HG03135 (cell line): ENCODE measurements around the gene LYZL1.
"Not testable (repeated sequence)": the region's sequence is repeated elsewhere in the genome, so short reads cannot be mapped to it uniquely, and the experiment has no call there.

ENCODE experiments used
- ATAC-seq: cut with Tn5 transposase; IDR thresholded peaks from one replicate; pipeline ENCODE4 v1.9.1; 2021; ENCODE audit warnings: mild to moderate bottlenecking, moderate library complexity; ENCODE audit not compliant: unreplicated experiment

The LYZL1 gene

DNA sequence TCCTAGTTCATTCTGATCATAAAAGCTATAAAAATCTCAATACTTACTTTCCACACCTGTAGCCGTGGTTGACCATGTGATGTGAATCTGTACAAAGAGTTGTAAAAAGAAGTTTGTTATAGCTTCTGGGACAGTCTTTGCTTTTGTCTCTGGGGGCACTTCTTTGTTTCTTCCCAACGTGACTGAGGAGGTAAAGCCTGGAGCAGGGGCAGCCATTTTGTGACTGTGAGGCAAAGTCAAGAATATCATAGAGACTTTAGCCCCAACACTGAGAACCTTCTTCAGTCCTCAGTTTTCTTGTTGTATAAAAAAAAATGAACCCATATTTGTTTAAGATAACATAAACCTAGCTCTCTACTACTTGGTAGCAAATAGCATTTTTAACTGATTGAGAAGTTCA, 29.4 kb upstream of the LYZL1 start:
- ATAC-seq = no peak

DNA sequence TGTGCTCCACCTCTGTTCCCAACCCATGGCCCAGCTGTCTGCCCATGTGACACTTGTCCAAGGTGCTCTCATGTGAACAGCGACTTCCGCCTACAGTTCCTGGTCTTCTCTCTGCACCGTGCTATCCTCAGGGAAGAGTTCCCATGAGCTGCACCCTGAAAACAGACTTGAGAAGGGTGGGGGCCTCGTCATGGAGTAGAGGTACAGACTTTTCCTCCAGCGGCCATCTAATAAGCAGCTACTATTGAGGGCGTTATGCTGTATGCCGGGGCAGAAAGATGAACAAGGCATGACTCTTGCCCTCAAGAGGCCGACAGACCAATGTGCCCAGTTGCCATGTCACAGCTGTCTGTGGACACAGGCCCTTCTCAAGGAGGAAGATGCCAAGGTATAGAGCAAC, 25.4 kb upstream of the LYZL1 start:
- ATAC-seq = no peak

DNA sequence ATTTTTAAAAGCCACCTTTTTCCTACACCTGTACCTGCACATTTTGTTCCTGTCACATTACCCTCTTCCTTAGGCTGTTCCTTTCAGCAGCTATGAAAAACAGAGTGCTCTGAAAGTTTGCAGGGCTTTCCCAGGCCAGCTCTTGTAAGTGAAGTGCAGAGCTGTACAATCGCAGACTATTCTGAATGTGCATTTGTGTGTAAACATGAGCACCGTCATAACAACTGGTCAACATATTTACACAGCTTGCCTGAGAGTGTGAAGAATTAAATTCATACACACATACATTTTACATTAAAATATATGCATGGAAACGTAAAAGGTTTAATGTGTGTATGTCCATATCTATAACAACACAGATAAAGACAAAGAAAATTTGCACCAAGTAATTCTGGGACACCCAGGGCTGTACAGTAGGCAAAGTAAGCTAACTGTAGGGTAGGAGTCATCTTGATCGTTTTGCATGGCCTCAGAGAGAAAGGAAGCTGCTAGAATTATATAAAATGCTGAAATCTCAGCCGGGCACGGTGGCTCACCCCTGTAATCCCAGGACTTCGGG, 23.6 kb upstream of the LYZL1 start:
- no peak for ATAC-seq

DNA sequence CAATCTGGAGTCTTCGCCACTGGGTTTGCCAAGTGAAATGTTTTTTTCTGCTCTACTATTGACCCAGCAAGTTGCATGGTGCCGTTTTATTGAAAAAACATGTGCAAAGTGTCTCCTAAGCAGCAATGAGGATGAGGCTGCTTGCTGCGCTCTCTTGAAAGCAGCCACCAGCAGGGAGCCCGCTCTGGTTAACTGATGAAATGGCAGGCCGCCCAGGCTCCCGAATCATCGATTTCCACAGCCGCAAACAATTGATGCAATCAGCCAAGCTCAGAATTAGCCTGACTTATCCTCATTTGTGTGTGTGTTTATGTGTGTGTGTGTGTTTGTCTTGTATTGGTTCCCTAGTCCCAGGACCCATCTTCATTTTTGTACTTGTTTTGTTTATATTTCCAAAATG, 22.2 kb upstream of the LYZL1 start:
- ATAC-seq = no peak

DNA sequence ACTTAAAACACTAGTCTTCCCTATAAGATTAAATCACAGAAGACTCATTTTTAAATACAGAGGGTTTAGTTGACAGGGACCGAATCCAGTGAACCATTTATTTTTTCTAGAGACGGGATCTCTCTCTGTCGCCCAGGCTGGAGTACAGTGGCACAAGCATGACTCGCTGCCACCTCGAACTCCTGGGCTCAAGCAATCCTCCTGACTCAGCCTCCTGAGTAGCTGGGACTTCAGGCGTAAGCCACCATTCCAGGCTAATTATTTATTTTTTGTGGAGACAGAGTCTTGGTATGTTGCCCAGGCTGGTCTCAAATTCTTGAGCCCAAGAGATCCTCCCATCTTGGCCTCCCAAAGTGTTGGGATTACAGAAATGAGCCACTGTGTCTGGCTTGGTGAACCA, 20.9 kb upstream of the LYZL1 start:
- no peak for ATAC-seq

DNA sequence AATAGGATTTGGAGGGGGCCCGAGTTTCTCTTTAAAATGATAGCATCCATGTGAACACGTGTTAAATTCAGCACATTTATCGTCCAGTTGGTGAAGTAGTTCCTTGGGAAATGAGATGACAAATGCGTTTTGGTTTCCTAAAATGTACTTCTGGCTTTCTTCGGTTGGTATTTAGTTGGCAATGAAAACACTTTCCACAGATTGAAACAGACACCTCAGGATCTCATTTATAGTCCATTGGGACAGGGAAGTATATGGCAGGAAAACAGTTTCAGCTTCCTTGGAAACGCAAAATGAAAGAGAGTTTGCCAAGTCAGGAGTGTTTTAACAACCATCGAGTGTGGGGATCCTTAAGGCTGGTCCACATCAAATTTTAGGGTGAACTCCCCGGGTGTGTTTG, 19.4 kb upstream of the LYZL1 start:
- no peak for ATAC-seq

DNA sequence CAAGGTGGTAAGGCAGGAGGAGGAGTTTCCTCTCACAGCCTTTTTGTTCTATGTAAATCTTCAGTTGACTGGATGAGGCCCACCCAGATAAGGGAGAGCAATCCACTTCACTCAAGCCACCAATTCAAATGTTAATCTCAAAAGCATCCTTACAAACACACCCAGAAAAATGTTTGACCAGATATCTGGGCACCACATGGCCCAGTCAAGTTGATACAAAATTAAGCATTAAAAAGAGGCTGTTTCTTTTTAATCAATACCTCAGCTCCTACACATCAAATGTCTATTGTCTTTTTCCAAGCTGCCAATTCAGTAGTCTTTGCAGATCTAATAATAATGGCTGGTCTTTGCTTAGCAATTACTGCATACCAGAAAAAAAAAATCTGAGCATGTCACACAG, 18.0 kb upstream of the LYZL1 start:
- no peak for ATAC-seq

DNA sequence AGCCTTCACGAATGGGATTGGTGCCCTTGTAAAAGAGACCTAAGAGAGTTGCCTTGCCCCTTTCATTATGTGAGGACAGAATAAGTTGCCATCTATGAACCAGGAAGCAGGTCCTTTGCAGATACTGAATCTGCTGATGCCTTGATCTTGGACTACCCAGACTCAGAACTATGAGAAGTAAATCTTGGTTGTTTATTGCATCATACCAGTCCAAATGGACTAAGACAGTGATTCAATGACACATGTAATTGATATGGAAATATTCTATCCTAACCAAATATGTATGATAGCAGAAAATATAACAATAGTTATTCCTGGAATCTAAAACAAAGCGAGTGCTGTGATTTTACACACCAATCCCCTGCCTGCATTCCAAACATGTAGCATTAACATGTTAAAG, 17.0 kb upstream of the LYZL1 start:
- no peak for ATAC-seq

DNA sequence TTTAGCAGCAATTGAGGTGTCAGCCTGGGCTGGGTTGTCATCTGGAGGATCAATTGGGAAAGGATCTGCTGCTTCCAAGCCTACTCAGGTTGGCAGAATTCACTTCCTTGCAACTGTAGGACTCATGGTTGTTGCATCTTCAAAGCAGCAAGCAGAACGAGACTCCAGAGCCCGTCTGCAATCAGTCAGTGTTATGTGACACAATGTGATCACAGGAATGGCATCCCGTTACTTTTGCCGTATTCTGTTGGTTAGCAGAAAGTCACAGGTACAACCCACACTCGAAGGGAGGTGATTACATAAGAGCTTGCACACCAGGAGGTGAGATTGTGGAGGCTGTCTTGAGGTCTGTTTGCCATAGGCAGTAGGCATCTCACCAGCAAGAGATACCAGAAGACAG, 15.4 kb upstream of the LYZL1 start:
- ATAC-seq = no peak

DNA sequence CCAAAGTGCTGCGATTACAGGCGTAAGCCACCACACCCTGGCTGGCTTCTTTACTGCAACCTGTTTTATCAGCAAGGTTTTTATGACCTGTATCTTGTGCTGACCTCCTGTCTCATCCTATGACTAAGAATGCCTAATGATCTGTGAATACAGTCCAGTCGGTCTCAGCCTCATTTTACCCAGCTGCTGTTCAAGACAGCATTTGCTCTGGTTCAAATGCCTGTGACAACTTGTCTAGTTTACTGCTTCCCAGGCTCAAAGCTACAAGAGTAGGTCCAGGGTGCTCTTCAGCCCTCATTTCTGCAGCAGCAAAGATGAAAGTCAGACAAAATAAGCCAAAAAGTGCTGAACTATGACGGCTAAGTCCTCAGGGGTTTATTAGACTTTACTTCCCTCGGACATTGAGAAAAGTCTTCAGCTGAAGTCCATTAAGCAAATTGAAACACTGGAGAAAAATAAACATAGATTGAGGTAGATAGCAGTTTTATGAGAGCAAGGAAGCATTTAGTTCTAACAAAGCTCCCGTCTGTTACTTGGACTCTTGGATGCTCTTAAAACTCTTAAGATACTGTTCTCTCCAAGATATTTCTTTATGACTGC, 12.5 kb upstream of the LYZL1 start:
- no peak for ATAC-seq

DNA sequence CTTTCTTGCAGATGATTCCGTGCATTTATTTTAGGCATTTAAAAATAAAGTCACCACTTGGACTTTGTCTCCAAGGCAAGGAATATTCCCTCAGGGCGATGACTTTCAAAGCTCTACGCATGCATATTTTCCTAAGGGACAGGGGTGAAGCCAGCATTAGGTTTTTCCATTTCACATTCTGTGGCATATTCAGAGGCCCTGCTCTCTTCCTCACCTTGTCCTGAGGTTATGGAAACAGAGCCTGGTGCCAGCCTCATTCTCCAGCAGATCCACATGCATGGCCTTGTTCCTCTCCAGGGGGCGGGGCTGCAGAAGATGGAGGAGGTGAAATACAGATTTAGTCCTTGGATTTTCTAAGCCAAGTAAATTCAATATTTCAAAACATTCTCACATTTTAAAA, 11.6 kb upstream of the LYZL1 start:
- no peak for ATAC-seq

DNA sequence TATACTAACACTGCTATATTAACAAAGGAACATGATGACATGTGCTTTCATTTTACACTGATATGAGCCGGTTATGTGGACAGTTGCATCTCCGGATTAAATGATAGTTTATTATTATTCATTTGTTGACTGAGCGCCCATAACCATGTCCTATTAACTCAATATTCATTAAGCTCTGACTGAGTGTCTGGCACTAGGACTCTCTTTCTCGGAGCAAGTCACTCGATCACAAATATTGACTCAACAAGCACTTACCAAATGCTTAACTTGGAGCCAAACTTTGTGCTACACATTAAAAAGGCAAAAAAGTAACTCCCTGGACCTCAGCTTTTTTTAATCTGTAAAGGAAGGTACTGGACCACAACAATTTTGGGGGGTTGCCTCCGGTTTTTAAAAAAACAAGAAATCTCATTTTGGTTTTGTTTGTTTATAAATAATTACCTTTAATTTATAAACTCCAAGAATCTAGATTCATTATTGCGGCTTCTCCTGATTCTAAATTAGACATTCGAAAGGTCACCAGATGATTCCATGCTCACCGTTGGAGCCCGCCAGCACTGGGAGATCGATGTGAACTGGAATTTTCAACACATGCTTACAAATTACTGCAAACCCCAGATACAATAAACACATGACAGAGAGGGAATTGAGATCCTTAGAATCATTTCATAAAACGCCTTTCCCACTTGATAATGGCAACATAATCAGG, 8.9 kb upstream of the LYZL1 start:
- no peak for ATAC-seq

DNA sequence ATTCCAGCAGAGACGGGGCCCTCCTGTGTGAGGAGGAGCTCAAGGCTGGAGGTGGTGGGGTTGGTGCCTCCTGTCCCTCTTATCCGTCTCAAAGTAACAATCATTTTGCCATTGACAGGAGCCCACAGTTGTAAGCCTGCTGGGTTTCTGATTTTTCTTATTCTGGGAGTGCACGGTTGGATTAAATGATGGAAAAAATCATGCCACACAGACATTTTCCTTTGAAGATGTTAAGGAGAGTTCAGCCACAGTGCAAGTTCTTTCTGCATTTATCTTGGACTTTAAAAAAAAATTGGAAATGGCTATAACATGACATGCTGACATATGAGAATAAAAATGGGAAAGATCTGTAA, 8.4 kb upstream of the LYZL1 start:
- no peak for ATAC-seq

DNA sequence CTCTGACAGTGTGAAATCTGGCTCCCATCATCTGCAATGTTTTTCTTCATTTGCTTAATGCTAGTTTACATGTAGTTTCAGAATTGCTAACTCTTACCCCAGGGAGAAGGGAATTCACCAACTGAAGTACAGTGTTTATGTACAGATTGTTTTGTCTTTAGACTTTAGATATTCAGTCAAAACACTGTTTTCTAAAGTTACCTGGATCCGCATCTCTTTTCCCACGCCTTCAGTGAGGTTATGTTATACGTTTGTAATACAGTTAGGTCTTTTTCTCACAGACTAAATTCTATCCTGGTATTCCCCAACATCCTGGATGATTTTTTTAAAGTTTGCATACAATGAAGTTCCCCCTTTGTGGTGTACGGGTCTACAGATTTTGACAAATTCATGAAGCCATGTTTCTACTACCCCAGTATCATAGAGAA, 3.2 kb upstream of the LYZL1 start:
- ATAC-seq = peak; percentile 85

DNA sequence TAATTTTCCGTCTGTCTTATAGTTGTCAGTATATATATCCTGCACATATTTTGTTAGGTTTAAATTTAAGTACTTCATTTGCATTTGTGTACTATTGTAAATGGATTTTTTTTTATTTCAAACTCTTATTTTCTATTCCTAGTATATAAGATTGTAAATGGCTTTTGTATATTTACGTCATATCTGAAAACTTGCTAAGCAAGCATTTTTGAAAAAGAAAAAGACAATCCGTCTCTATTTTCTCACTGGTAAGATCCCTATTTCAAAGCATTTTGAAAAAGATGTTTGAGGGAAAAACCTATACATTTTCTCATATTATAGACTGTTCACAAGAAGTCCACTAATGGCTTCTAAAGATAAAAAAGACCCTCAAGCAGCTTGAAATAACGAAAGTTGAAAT, 1.2 kb upstream of the LYZL1 start:
- no peak for ATAC-seq

DNA sequence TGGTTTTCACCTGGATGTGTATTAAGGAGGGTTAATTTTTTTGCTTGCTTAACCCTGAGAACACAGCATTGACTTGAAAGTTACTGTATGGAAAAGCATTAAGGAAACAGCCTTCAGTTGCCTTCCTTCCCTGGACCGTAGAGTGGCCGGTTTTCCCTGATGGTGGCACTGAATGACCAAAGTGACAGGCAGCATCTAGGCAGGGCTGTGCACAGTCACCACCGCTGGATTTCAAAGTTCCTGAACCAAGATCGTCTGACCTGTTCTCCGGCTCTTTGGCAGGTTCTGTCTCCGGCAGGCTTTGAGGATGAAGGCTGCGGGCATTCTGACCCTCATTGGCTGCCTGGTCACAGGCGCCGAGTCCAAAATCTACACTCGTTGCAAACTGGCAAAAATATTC, 2.7 kb downstream of the LYZL1 start:
- ATAC-seq = not testable (repeated sequence)

DNA sequence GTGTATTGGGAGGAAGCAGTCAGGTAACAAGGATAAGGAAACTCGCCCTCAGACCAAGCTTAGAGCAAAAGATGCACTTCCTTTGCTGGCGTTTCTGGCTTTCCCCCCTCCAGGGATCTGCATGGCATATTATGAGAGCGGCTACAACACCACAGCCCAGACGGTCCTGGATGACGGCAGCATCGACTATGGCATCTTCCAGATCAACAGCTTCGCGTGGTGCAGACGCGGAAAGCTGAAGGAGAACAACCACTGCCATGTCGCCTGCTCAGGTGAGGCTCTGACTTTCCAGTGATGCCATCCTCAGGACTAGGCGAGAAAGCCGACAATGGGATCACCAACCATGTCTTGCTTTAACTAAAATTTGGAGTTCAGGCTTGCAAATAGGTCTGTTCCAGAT, 3.5 kb downstream of the LYZL1 start:
- not testable (repeated sequence) for ATAC-seq

DNA sequence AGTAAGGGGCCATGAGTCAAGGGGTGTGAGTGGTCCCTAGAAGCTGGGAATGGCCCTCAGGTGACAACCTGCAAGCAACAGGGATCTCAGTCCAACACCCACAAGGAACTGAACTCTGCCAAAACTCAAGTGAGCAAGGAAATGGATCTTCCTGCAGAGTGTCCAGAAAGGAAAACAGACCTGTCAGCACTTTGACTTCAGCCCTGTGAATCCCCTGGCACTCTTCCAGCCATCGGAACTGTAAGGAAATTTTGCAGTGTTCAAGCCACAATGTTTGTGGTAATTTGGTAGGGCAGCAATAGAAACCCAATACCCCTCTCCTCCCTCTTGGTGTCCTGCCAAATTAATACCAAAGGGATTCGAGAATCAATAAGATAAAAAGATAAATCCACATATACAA, 6.9 kb downstream of the LYZL1 start:
- ATAC-seq = no peak

DNA sequence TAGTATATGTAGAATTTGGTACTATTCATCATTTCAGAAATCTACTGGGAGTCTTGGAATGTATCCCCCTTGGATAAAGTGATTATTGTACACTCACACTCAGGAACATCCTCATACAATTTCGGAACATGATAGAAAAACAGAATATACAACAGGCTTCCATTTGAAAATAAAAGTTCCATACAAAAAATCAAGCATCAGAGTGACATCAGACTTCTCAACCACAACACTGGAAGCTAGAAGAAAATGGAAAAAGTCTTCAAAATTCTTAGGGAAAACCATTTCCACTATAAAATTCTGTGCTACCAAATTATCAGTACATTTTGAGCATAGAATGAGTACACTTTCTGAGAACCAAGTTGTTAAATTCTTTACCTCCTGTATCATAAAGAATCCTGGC, 8.8 kb downstream of the LYZL1 start:
- ATAC-seq = no peak

DNA sequence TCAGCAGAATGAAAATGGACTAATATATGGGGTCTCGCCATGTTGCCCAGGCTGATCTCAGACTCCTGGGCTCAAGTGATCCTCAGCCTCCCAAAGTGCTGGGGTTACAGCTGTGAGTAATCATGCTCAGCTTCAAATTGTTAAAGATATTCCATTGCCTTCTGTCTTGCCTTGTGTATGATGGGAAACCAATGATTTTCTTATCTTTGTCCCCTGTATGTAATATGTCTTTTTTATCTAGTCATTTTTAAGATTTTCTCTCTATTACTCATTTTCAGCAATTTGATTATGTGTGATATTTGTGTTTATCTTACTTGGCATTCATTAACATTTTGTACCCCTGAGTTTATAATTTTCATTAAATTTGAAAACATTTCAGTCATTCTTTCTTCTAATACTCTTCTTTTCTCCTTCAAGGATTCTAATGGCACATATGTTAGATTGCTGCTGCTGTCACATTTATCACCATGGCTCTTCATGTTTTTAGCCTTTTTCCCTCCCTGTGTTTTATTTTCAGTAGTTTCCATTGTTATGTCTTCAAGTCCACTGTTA, 12.6 kb downstream of the LYZL1 start:
- ATAC-seq = no peak

DNA sequence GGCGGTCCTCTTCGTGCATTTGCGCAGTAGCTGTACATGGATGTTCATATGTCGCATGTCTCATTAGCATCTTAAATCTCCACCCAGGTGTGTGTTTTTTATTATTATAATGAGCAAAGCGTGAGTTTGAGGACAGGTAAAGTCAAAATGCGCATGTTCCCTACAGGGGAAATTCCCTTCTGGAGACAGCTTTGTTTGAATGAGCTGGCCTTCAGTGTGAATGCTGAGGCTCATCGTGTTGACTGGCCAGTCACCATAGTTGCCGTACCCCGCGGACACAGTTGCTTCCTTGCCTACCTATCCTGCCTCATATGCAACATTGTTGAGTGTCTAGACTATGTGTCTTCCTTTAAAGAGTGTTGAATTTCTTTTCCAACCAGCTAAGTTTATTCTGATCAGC, 13.6 kb downstream of the LYZL1 start:
- no peak for ATAC-seq

DNA sequence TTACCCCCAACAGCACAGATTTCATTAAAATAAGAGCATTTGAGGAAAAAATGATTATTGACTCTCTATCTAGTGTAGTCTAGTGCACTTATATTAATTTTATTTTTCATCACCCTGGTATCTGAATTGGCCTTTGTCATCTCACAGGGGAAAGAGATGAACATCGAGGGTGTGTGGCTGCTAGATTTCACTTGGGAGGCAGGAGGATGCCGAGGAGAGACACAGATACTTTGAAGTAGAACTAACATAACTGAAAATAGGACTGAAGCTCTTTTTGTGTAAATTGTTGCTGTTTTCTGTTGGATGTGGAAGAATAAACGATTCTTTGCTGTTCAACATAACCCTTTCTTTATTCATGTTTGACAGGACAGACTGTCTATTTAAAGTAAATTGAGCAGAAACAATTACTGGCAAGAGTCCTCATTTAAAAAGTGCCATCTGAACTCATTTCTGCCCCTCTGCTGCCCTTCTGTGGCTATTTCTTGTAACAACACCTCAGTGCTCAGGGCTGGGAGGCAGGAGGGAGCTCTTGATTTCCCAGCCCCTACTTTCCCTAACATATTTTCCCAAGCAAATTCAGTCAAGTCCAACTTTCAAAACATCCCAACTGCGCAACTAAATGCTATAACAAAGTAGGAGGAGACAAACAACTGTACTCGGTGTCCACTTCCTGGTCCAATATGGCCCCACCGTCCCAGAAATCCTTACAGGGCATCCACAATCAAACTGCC, 15.6 kb downstream of the LYZL1 start:
- ATAC-seq = no peak
